Measurements from ENCODE around the gene GRK6.

GRK6 gene

DNA sequence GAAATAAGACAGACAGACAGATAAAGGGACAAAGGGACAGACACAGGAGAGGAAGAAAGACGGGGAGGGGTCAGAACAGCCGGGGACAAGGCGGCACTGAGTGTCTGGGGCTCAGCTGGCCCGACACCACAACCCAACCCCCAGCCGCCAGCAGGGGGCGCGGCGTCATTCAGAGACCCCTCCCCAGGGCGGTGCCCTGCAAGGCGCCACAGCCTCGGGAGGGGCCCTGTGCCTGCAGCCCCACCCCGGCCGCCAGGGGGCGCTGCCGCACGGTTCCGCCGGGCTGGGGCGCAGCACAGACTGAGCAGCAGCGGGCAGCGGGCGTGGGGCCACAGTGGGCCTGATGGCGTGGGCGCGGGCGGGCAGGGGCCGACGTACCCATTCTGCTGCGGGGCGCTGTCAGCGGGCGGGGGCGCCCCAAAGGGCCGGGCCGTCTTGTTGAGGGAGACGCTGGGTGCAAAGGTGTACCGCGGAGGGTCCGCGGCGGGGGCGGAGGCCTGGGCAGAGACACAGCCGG lies 65.0 kb downstream of the GRK6 start:
- Histone ChIP-seq H3K36me3 (ENCODE audit: control insufficient read depth, insufficient read depth, low read length) (peaks cover 18% of the 10 kb centered on the region), H4K8ac (ENCODE audit: low read depth, low read length) (no peak overlapping the region), H2AK5ac (ENCODE audit: low read length) (no peak overlapping the region), H3K27ac (ENCODE audit: low read depth, low read length) (peak overlapping the region; percentile 2), H3K79me1 (ENCODE audit: low read length) (peaks cover 7% of the 10 kb centered on the region), H3K18ac (ENCODE audit: low read length) (no peak overlapping the region), H3K4ac (ENCODE audit: low read depth, low read length) (no peak overlapping the region), H3K79me2 (ENCODE audit: control insufficient read depth, insufficient read depth, low read length) (peaks cover 2% of the 10 kb centered on the region), H3K9ac (ENCODE audit: low read length) (peak overlapping the region; percentile 31), H3K23ac (ENCODE audit: low read length) (no peak overlapping the region), H3K27me3 (ENCODE audit: insufficient read depth, low read length, poor library complexity) (no peaks in the 10 kb centered on the region), H3K4me3 (ENCODE audit: low read length) (no peak overlapping the region), H3K4me2 (ENCODE audit: low read length) (no peak overlapping the region), H3K56ac (ENCODE audit: low read length) (peak overlapping the region; percentile 76), H2BK120ac (ENCODE audit: low read depth, low read length) (no peak overlapping the region), H2BK15ac (replicated peaks; ENCODE audit: low read depth) (no peak overlapping the region), H3K4me1 (ENCODE audit: control insufficient read depth, low read depth, low read length) (peaks cover 11% of the 10 kb centered on the region), H4K5ac (ENCODE audit: low read length) (no peak overlapping the region), H2BK5ac (ENCODE audit: low read length) (no peak overlapping the region)
- no CpG with 5 or more reads among the region's 43 CpGs for WGBS (ENCODE audit: extremely low coverage, insufficient coverage, low lambda C conversion rate)
- peak; percentile 91 for DNase-seq

- Histone ChIP-seq H3K4me2 (ENCODE audit: low read length) (no peak overlapping the region), H2BK5ac (ENCODE audit: low read length) (no peak overlapping the region), H2AK5ac (ENCODE audit: low read length) (no peak overlapping the region), H3K4me1 (ENCODE audit: control insufficient read depth, low read depth, low read length) (peaks cover 11% of the 10 kb centered on the region), H3K18ac (ENCODE audit: low read length) (no peak overlapping the region), H3K79me2 (ENCODE audit: control insufficient read depth, insufficient read depth, low read length) (peaks cover 2% of the 10 kb centered on the region), H3K36me3 (ENCODE audit: control insufficient read depth, insufficient read depth, low read length) (peaks cover 17% of the 10 kb centered on the region), H3K9ac (ENCODE audit: low read length) (no peak overlapping the region), H3K27me3 (ENCODE audit: insufficient read depth, low read length, poor library complexity) (no peaks in the 10 kb centered on the region), H3K56ac (ENCODE audit: low read length) (peak overlapping the region; percentile 69), H3K4me3 (ENCODE audit: low read length) (no peak overlapping the region), H4K8ac (ENCODE audit: low read depth, low read length) (no peak overlapping the region), H2BK15ac (replicated peaks; ENCODE audit: low read depth) (no peak overlapping the region), H3K79me1 (ENCODE audit: low read length) (peaks cover 7% of the 10 kb centered on the region), H3K4ac (ENCODE audit: low read depth, low read length) (no peak overlapping the region), H2BK120ac (ENCODE audit: low read depth, low read length) (no peak overlapping the region), H3K23ac (ENCODE audit: low read length) (no peak overlapping the region), H3K27ac (ENCODE audit: low read depth, low read length) (no peak overlapping the region), H4K5ac (ENCODE audit: low read length) (no peak overlapping the region)
- no peak for DNase-seq
- no CpG with 5 or more reads among the region's 54 CpGs for WGBS (ENCODE audit: extremely low coverage, insufficient coverage, low lambda C conversion rate)
Measured at GRCh38 chr5:177491983-177492746, 65.7 kb downstream of the GRK6 start.
